Measurements from ENCODE around the gene RPH3AL.

The RPH3AL gene

DNA sequence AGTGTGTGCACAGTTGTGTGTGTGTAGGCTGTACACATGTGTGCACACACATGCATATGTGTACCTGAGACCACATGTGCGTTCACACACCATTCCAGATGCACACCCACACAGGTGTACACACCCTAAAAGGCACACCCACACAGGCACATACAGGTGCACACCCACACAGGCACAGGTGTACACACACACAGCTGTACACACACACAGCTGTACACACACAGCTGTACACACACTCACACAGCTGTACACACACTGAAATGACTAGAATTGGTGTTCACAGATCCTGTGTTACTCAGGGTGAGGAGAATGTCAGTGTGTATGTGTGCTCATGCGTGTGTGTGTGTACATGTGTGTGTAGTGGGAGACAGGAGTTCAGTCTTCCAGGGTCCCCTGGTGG lies 155.3 kb downstream of the RPH3AL start:
- no peak for DNase-seq

GRCh38 chr17:194828-195602 lies 157.6 kb downstream of the RPH3AL start:
- DNase-seq = no peak

DNA sequence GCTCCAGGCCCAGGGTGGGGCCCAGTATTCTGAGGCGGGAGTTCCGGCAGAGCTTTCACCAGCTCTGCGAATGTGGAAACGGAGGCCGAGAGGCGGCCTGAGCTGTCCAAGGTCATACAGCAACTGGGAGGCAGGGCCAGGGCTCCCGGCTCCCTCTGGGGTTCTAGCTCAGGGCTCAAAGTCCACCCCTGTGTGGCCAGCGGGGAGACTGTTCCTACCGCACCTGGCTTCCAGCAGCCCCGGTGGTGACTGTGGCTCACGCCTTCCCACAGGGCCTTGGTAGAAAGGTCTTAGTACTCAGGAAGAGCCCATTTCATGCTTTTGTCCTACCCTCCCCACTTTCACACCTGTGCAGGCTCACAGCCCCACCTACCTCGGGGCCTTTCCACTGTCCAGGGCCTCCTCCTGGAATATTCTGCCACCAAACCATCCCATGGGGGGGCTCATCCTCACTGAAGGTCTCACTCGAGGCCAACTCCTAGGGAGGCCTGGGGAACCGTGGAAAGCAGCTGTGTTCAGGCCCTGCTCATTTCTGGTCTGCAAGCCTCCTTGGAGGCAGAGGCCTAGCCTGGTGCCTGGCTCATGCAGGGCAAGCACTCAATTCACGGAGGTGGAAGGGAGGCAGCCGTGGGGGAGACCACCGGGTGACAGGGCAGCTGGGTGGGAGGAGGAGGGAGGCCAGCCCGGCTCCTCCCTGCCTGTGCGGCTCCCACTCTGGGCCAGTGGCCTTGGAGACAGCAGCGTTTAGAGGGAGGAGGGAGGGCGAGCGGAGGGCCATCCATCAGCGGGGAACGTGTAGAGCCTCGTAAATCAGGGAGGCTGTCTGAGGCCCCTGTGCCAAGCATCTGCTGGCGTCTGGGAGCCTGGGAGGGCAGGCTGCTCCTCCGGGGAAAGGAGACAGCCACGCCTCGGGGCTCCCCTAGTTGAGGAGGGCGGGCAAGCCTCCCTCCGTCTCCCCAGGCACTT lies 158.5 kb downstream of the RPH3AL start:
- DNase-seq = no peak

- DNase-seq = no peak
Observed at GRCh38 chr17:193426-193810, 159.2 kb downstream of the RPH3AL start.

DNA sequence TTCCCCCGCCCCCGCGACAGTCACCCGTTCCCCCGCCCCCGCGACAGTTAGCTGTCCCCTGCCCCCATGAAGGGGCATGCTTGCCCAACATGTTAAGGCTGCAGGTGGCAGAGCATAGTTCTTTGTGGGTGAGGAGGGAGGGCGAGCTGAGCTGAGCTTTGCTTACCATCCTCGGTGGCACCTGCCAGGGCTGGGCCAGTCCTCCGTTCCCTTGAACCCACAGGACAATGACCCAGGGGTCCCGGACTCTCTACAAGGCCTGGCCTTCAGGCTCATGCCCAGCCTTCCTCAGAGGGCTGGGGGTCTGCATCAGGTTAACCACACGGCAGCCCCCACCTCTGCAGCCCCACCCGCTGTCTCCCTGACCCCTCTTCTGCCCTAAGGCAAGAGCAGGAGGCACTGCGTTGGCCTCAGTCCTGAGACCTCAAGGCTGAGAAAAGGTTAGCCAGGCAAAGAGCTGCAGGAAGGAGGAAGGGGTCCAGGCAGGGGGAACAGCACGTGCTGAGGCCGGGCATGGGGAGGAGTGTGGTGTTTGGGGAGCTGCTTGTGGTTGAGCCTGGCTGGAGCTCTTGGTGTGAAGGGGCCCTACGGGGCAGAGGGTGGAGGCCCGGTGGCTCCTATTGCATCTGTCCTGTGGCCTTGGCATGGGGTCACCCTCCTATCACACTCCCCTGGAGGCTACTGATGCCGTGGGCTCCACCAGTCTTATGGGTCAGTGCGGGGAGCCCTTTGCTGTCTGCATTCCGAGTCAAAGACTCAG lies 159.8 kb downstream of the RPH3AL start:
- no peak for DNase-seq

DNA sequence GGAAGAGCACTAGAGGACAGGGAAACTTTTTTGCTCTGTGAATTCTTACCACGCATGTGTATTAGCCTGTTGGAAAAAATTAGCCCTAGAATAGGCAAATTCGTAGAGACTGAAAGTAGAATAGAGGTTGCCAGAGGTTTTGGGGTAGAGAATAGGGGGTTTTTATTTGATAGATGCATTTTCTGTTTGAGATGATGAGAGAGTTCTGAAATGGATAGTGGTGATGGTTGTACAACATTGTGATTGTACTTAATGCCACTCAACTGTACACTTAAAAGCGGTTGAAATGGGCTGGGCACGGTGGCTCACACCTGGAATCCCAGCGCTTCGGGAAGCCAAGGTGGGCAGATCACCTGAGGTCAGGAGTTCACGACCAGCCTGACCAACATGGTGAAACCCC lies 163.2 kb downstream of the RPH3AL start:
- no peak for DNase-seq

DNA sequence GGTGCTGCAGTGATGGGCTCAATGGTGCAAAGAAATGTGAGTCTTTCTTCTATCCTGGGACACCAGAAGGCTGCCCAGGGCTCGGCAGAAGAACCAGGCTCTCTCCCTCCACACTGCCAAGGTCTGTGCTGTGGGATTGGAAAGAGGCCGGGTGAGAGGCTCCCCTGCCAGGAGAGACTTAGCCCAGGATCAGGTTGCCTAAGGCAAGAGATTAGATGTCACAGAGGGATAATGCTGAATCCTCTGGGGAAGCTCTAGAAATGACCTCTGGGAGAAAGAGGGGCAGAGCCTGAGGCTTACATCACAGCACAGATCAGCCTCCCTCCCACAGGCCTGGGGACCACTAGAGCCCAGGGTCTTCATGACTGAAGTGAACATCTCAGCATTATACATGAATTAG lies 165.5 kb downstream of the RPH3AL start:
- DNase-seq = no peak

GRCh38 chr17:185445-186138 lies 167.0 kb downstream of the RPH3AL start:
- no peak for DNase-seq

- DNase-seq = no peak
Observed at GRCh38 chr17:183021-183420, 169.6 kb downstream of the RPH3AL start.

DNA sequence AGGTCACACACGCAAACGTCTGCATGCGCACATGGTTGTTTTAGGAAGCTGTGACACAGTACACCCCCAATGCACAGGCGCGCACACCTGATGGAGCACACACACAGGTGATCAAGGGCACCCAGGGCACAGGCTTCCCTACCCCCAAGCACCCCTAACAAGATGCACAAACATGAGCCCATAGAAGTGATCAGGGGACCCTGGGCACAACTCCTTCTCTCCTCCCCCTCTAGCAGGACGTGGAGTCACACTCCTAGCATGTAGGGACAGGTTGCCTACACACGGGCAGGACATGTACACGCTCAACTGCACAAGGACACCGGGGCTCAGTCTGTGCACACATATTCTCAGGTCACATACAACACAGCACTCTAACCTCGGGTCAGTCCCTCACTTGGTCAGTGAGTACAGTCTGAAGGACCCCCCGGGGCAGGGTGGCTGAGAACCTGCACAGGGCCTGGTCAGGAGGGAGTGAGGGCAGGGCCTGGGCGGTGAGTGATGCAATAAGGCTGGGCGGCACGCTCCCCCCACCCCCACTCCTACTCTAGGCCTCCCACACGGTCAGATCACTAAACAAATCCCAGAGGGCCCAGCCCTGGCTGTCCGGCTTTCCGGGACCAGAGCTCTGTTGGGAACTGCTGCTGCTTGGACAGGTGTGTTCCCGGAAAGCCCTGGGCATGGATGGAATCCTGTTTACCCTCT lies 170.4 kb downstream of the RPH3AL start:
- DNase-seq = no peak

DNA sequence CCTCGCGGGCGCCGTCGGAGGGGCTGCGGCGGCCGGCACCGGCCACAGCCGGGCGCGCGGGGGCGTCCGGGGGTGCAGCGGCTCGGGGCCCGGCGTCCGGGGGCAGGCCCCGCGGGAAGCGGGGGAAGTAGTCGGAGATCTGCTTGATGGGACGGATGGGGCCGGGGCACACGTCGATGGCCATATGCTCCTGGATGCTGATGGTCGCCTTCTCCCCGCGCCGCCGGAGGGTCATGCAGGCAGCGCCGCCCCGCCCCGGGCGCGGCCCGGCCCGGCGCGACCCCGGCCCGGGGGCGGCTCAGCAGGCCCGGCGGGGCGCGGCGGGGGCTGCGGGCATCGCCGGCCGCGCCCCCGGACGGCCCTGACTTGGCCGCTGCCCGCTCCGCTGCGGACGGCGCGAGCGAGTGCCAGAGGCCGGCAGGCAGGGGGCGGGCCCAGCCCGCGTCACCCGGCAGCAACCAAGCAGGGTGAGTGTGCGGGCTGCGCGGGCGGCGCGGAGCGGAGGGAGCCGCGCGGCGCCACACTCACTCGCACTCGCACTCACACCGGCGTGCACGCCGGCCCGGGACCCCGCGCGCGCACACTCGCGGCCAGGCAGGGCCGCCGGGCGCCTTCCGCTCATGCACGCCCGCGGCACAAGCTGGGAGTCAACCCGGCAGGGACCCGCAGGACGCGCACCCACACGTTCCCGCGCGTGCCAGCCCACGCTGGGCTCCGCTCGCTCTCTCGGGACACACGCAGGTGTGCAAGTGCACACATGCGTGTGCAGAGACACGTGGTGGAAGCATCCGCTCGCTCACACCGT lies 171.2 kb downstream of the RPH3AL start, which contains the start of gene DOC2B:
TSS of gene DOC2B (minus strand) at position 406 of the 805 bp plus-strand sequence. CDS start at position 235, 171 bp downstream.
- peak; percentile 9 for DNase-seq

DNA sequence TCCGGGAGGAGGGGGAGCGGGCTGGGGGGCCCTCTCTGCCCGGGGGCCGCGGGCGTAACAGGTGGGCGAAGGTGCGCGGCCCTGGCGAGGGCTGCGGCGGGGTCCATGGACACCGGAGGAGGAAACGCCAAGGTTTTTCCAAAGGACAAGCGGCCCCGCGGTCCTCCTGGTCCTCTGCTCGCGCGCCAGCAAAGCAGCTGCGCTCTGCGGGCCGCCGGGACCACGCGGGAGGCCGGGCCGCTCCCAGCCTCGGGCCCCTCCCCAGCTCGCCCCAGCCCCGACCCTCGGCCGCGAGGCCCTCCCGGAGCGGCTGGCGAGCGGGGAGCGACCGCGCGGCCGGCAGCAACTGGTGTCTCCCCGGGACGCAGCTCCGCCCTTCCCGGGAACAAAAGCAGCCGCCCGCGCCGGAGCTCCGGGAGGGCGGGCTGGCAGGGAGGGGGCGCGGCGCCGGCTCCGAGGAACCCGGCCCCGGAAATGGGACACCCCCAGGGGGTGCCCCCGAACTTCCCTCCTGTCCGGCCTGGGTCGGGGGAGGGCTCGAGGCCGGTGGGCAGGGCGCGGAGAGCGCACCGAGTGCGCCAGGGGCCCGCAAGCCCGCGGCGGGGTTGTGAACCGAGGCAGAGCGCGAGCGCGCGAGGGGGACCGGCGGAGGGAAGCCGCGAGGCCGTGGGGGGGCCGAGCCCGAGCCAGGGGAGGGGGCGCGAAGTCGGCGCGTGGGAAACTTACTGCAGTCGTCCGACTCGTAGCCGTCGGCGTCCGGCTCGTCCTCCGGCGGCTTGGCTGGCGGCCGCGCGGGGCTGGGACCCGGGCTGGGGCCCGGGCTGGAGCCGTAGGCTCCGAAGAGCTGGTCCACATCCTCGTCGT lies 172.0 kb downstream of the RPH3AL start:
- no peak for DNase-seq

DNA sequence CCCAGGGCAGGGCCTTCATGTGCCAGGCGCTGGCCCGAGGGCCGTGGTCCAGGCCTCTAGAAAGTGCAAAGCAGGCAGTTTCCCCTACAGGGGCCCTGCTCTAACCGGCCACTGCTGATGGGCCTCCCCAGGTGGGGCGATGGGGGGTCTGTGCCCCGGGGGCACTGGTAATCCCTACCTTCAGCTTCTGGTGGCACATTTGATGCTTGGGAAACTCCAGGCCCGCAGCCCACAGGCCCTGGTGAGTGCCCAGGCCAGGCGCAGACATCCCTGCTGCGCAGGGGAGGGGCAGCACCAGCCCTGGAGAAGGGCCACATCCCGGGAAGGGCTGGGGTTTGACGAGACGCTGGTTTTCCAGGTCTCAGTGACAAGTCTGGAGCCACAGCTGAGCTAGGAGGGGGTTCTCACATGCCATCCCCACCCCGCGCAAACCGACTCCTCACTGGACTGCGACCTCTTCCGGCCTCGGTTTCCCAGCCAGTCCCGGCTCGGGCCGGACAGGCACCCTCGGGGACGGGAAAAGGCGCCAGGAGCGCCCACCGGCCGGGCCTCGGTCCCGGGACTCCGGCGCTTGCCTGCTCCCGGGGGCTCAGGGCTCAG lies 172.7 kb downstream of the RPH3AL start:
- no peak for DNase-seq

GRCh38 chr17:179066-179432 lies 173.6 kb downstream of the RPH3AL start:
- DNase-seq = no peak

GRCh38 chr17:178292-179065 lies 174.1 kb downstream of the RPH3AL start:
- no peak for DNase-seq

GRCh38 chr17:177762-178161 lies 174.8 kb downstream of the RPH3AL start:
- DNase-seq = no peak

GRCh38 chr17:177155-177554 lies 175.5 kb downstream of the RPH3AL start:
- no peak for DNase-seq

GRCh38 chr17:173166-173911 lies 179.3 kb downstream of the RPH3AL start:
- no peak for DNase-seq

All from fibroblast of skin of scalp (primary cell).